Progenitor cell of endocrine pancreas (in vitro differentiated cells): ENCODE results near the gene POLR2A. TPM values are rescaled to one million over a fixed set of nuclear protein-coding genes. Genes with fewer than 3 reads are reported as not detected.

Experiments
- DNase-seq: peaks from one replicate; pipeline ENCODE4 v3.0.0; 2021; ENCODE audit warnings: low spot score; ENCODE audit not compliant: unreplicated experiment
- H3K27ac Mint-ChIP-seq: 2 replicates; pipeline ENCODE4 v1.8.0; 2021; ENCODE audit warnings: mild to moderate bottlenecking, moderate library complexity, mixed read lengths
- H3K27me3 Mint-ChIP-seq: 2 replicates; pipeline ENCODE4 v1.8.0; 2021; ENCODE audit warnings: mixed read lengths
- H3K36me3 Mint-ChIP-seq: 2 replicates; pipeline ENCODE4 v1.8.0; 2022; ENCODE audit warnings: mixed read lengths; ENCODE audit not compliant: insufficient read depth
- H3K4me1 Mint-ChIP-seq: 2 replicates; pipeline ENCODE4 v1.8.0; 2021; ENCODE audit warnings: low read depth, mixed read lengths
- H3K4me3 Mint-ChIP-seq: 2 replicates; pipeline ENCODE4 v1.8.0; 2021; ENCODE audit warnings: low read depth, mild to moderate bottlenecking, moderate library complexity, mixed read lengths
- H3K9me3 Mint-ChIP-seq: 2 replicates; pipeline ENCODE4 v1.8.0; 2021; ENCODE audit warnings: low read depth, mixed read lengths
- long read RNA-seq: library from polyadenylated mRNA; unstranded; transcript quantifications from one replicate; pipeline ENCODE4 v2.0.0, GENCODE V29; 2020
- total RNA-seq: library from RNA; stranded (reverse); gene quantifications from 2 replicates; pipeline ENCODE4 v1.2.1, GENCODE V29; 2021
- TF ChIP-seq, protein P1 (sequence below): fragments of 200-600 bp; sonication (generic); IDR thresholded peaks from one replicate; pipeline ENCODE4 v1.5.0; 2021; ENCODE audit warnings: antibody characterized with exemption, mild to moderate bottlenecking; ENCODE audit not compliant: unreplicated experiment

The POLR2A gene
- total RNA-seq: 195 and 210 TPM in 2 replicates
- long read RNA-seq, partial matches to known transcripts: 0 of 5 reads
- long read RNA-seq, other reads (novel, unspliced or antisense): 4 of 5 reads

GRCh38 chr17:7484067-7484918 lies at the start of gene POLR2A:
TSS of gene POLR2A (plus strand) at chr17:7484366.
- peaks cover 56% of the 10 kb centered on the region for H3K4me1 Mint-ChIP-seq
- peaks cover 3% of the 10 kb centered on the region for H3K36me3 Mint-ChIP-seq
- H3K4me3 Mint-ChIP-seq: peak within 1 kb of the TSS; percentile 97
- no peaks in the 10 kb centered on the region for H3K9me3 Mint-ChIP-seq
- peak within 1 kb of the TSS; percentile 100 for H3K27ac Mint-ChIP-seq
- peak; percentile 96 for DNase-seq
- no peaks in the 10 kb centered on the region for H3K27me3 Mint-ChIP-seq
- TF ChIP-seq, protein P1, sequence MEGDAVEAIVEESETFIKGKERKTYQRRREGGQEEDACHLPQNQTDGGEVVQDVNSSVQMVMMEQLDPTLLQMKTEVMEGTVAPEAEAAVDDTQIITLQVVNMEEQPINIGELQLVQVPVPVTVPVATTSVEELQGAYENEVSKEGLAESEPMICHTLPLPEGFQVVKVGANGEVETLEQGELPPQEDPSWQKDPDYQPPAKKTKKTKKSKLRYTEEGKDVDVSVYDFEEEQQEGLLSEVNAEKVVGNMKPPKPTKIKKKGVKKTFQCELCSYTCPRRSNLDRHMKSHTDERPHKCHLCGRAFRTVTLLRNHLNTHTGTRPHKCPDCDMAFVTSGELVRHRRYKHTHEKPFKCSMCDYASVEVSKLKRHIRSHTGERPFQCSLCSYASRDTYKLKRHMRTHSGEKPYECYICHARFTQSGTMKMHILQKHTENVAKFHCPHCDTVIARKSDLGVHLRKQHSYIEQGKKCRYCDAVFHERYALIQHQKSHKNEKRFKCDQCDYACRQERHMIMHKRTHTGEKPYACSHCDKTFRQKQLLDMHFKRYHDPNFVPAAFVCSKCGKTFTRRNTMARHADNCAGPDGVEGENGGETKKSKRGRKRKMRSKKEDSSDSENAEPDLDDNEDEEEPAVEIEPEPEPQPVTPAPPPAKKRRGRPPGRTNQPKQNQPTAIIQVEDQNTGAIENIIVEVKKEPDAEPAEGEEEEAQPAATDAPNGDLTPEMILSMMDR: no peak

DNA sequence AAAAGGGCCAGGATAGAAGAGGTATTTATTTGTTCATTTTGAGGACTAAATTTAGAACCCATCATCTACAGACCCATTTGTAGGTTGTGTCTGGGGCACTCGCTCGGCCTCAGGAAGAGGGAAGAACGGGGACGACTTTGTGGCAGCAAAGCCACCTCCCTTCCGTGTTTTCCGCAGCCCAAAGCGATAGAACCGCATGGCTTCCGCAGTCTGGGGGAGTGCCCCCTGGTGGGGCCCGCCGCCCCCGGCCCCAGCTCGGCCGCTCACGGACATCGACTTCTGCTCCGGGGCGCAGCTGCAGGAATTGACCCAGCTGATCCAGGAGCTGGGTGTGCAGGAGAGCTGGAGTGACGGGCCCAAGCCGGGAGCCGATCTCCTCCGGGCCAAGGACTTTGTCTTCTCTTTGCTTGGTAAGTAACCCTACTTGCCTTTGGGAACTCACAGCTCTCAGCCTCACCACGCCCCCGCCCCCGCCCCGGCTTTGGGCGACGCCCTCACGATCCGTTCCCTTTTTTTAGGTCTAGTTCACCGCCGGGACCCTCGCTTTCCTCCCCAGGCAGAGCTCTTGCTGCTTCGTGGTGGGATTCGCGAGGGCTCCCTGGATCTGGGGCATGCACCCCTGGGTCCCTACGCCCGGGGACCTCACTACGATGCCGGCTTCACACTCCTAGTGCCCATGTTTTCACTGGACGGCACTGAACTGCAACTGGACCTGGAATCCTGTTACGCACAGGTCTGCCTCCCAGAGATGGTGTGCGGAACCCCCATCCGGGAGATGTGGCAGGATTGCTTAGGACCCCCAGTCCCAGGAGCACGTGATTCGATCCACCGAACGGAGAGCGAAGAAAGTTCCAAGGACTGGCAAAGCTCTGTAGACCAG lies 48.2 kb upstream of the POLR2A start:
- Mint-ChIP-seq H3K4me1 (peaks cover 22% of the 10 kb centered on the region), H3K36me3 (no peaks in the 10 kb centered on the region), H3K4me3 (peak overlapping the region; percentile 86), H3K27me3 (peaks cover 32% of the 10 kb centered on the region), H3K27ac (peak overlapping the region; percentile 97), H3K9me3 (no peaks in the 10 kb centered on the region)
- DNase-seq: peak; percentile 43
- TF ChIP-seq, protein P1: peak; percentile 51

- Mint-ChIP-seq H3K4me3 (peak overlapping the region; percentile 86), H3K4me1 (peaks cover 23% of the 10 kb centered on the region), H3K9me3 (no peaks in the 10 kb centered on the region), H3K27ac (peak overlapping the region; percentile 97), H3K27me3 (peaks cover 39% of the 10 kb centered on the region), H3K36me3 (no peaks in the 10 kb centered on the region)
- TF ChIP-seq, protein P1: peak; percentile 84
- DNase-seq: peak; percentile 80
Observed at GRCh38 chr17:7436556-7437368, 47.4 kb upstream of the POLR2A start.

GRCh38 chr17:7437369-7437863 lies 46.8 kb upstream of the POLR2A start:
- DNase-seq: no peak
- Mint-ChIP-seq H3K4me3 (peak overlapping the region; percentile 56), H3K27ac (no peak overlapping the region), H3K9me3 (no peaks in the 10 kb centered on the region), H3K4me1 (peaks cover 23% of the 10 kb centered on the region), H3K27me3 (peaks cover 44% of the 10 kb centered on the region), H3K36me3 (no peaks in the 10 kb centered on the region)
- TF ChIP-seq, protein P1: no peak
